Loucy (cell line): ENCODE measurements around the gene ATRAID.

ENCODE experiments used
- H2AFZ ChIP-seq: fragments of 200-600 bp; sonication (generic); 2 replicates; pipeline ENCODE4 v1.6.0; 2016; ENCODE audit warnings: antibody characterized with exemption, mild to moderate bottlenecking, low read length, moderate library complexity
- H3F3A ChIP-seq: fragments of 200-600 bp; 2 replicates; pipeline ENCODE4 v1.6.0; 2016; ENCODE audit warnings: antibody characterized with exemption, low read depth, mild to moderate bottlenecking
- H3K27me3 ChIP-seq: fragments of 200-600 bp; sonication (generic); 2 replicates; pipeline ENCODE4 v1.6.1; 2014; ENCODE audit warnings: low read length, mild to moderate bottlenecking; ENCODE audit not compliant: insufficient read depth, poor library complexity, severe bottlenecking
- H3K36me3 ChIP-seq: fragments of 200-600 bp; sonication (generic); 2 replicates; pipeline ENCODE4 v1.6.1; 2016; ENCODE audit warnings: low read length; ENCODE audit not compliant: insufficient read depth
- H3K4me1 ChIP-seq: fragments of 200-600 bp; sonication (generic); 2 replicates; pipeline ENCODE4 v1.5.1; 2014; ENCODE audit warnings: low read length, mild to moderate bottlenecking; ENCODE audit not compliant: insufficient read depth, poor library complexity, severe bottlenecking
- H3K4me2 ChIP-seq: fragments of 200-600 bp; sonication (generic); 2 replicates; pipeline ENCODE4 v1.6.0; 2014; ENCODE audit warnings: antibody characterized with exemption, low read length, low read depth, mild to moderate bottlenecking; ENCODE audit not compliant: poor library complexity, severe bottlenecking
- H3K4me3 ChIP-seq: fragments of 200-600 bp; sonication (generic); 2 replicates; pipeline ENCODE4 v1.5.1; 2014; ENCODE audit warnings: low read length, mild to moderate bottlenecking, mixed read lengths; ENCODE audit not compliant: poor library complexity, severe bottlenecking
- H3K79me2 ChIP-seq: fragments of 200-600 bp; sonication (generic); 2 replicates; pipeline ENCODE4 v1.6.1; 2014; ENCODE audit warnings: low read length; ENCODE audit not compliant: insufficient read depth
- H3K9ac ChIP-seq: fragments of 200-600 bp; sonication (generic); 2 replicates; pipeline ENCODE4 v1.6.0; 2014; ENCODE audit warnings: mild to moderate bottlenecking, low read depth, low read length, moderate library complexity; ENCODE audit not compliant: poor library complexity, severe bottlenecking
- H3K9me2 ChIP-seq: fragments of 200-600 bp; sonication (generic); replicated peaks from 2 replicates; pipeline ENCODE4 v1.6.1; 2016; ENCODE audit warnings: low read depth, low read length, mixed read lengths
- H3K9me3 ChIP-seq: fragments of 200-600 bp; sonication (generic); 2 replicates; pipeline ENCODE4 v1.6.1; 2014; ENCODE audit warnings: mild to moderate bottlenecking, antibody characterized with exemption, low read length, low read depth; ENCODE audit not compliant: insufficient read depth
- H4K20me1 ChIP-seq: fragments of 200-600 bp; sonication (generic); 2 replicates; pipeline ENCODE4 v1.6.0; 2014; ENCODE audit warnings: antibody characterized with exemption, low read length, mild to moderate bottlenecking; ENCODE audit not compliant: insufficient read depth, poor library complexity, severe bottlenecking
- CTCF ChIP-seq: fragments of 200-600 bp; sonication (generic); conservative IDR thresholded peaks from 2 replicates; pipeline ENCODE4 v1.5.1; 2014; ENCODE audit warnings: mild to moderate bottlenecking, antibody characterized with exemption, low read length
- EZH2phosphoT487 ChIP-seq: fragments of 200-600 bp; IDR thresholded peaks from 2 replicates; pipeline ENCODE4 v1.6.1; 2018; ENCODE audit warnings: antibody characterized with exemption, mild to moderate bottlenecking, moderate library complexity, borderline replicate concordance

Gene ATRAID

GRCh38 chr2:27219091-27219490, 7.2 kb downstream of the ATRAID start:
- Histone ChIP-seq H3K9me3 (no peaks in the 10 kb centered on the region), H3K36me3 (peaks cover 23% of the 10 kb centered on the region; the same call in 1 of the 2 replicates), H3K9me2 (no peaks in the 10 kb centered on the region), H3K4me1 (peaks cover 30% of the 10 kb centered on the region), H3K4me3 (peak overlapping the region; percentile 81), H3K27me3 (no peaks in the 10 kb centered on the region), H3K9ac (peak overlapping the region; percentile 96), H4K20me1 (no peaks in the 10 kb centered on the region), H3K4me2 (peak overlapping the region; percentile 77), H2AFZ (no peak overlapping the region), H3F3A (no peaks in the 10 kb centered on the region), H3K79me2 (peaks cover 31% of the 10 kb centered on the region)
- TF ChIP-seq EZH2phosphoT487 (no peak), CTCF (no peak)

- Histone ChIP-seq H3K4me2 (no peak overlapping the region), H3K27me3 (no peaks in the 10 kb centered on the region), H3K9me2 (no peaks in the 10 kb centered on the region), H2AFZ (no peak overlapping the region), H4K20me1 (no peaks in the 10 kb centered on the region), H3K79me2 (peaks cover 30% of the 10 kb centered on the region), H3F3A (no peaks in the 10 kb centered on the region), H3K4me1 (peaks cover 30% of the 10 kb centered on the region), H3K9ac (no peak overlapping the region), H3K9me3 (no peaks in the 10 kb centered on the region), H3K36me3 (peaks cover 33% of the 10 kb centered on the region; the same call in 1 of the 2 replicates), H3K4me3 (no peak overlapping the region)
- TF ChIP-seq CTCF (no peak), EZH2phosphoT487 (no peak)
These were observed 8.2 kb downstream of the ATRAID start for GRCh38 chr2:27220091-27220490.

GRCh38 chr2:27221166-27221565, 9.3 kb downstream of the ATRAID start:
- Histone ChIP-seq H3K9me3 (no peaks in the 10 kb centered on the region), H3K4me3 (no peak overlapping the region), H4K20me1 (no peaks in the 10 kb centered on the region), H3F3A (no peaks in the 10 kb centered on the region), H3K9me2 (no peaks in the 10 kb centered on the region), H3K4me1 (peaks cover 30% of the 10 kb centered on the region), H3K36me3 (peaks cover 41% of the 10 kb centered on the region; the same call in 1 of the 2 replicates), H3K9ac (no peak overlapping the region), H3K27me3 (no peaks in the 10 kb centered on the region), H3K4me2 (no peak overlapping the region), H3K79me2 (peaks cover 30% of the 10 kb centered on the region), H2AFZ (no peak overlapping the region)
- TF ChIP-seq EZH2phosphoT487 (no peak), CTCF (no peak)
